HepG2 (cell line): ENCODE data around the gene MT1A.

Experiments
- KDM1A ChIP-seq: IDR thresholded peaks from 2 replicates; pipeline ENCODE4 v1.6.1; 2016; ENCODE audit warnings: missing compliant biosample characterization
- SSRP1 ChIP-seq: IDR thresholded peaks from 2 replicates; pipeline ENCODE4 v1.6.1; 2016; ENCODE audit warnings: control low read depth
- ZBTB8A ChIP-seq: sonication (generic); formaldehyde crosslinking; IDR thresholded peaks from 2 replicates; pipeline ENCODE4 v1.4.0; 2020; ENCODE audit warnings: mild to moderate bottlenecking, low read depth, missing genetic modification reagents, borderline replicate concordance
- ZFP36 ChIP-seq: fragments of 150-350 bp; IDR thresholded peaks from 2 replicates; pipeline ENCODE4 v1.6.1; 2018; ENCODE audit warnings: borderline replicate concordance, low read length, low read depth; ENCODE audit not compliant: partially characterized antibody
- ZNF143 ChIP-seq: sonication (generic); formaldehyde crosslinking; IDR thresholded peaks from 2 replicates; pipeline ENCODE4 v1.4.0; 2020; ENCODE audit warnings: missing genetic modification reagents

GRCh38 chr16:56667581-56668571 is 29.4 kb downstream of the MT1A start, which contains the start of gene MT1G:
- TF ChIP-seq ZNF143 (CRISPR knock-in tag) = no peak; the same call in 1 of the 2 replicates
- no peak for TF ChIP-seq KDM1A
- TF ChIP-seq ZFP36 = no peak
- TF ChIP-seq SSRP1 = no peak
- TF ChIP-seq ZBTB8A (CRISPR knock-in tag) = peak; percentile 64; the same call in 1 of the 2 replicates
